HG02970 (cell line): Measurements from ENCODE around the gene OPCML.

Source experiments
- ATAC-seq: cut with Tn5 transposase; IDR thresholded peaks from one replicate; pipeline ENCODE4 v1.9.1; 2021; ENCODE audit warnings: mild to moderate bottlenecking, moderate library complexity, moderate number of reproducible peaks; ENCODE audit not compliant: unreplicated experiment, low FRiP score

OPCML gene

GRCh38 chr11:132610216-132610615, 922.1 kb downstream of the OPCML start:
- no peak for ATAC-seq

DNA sequence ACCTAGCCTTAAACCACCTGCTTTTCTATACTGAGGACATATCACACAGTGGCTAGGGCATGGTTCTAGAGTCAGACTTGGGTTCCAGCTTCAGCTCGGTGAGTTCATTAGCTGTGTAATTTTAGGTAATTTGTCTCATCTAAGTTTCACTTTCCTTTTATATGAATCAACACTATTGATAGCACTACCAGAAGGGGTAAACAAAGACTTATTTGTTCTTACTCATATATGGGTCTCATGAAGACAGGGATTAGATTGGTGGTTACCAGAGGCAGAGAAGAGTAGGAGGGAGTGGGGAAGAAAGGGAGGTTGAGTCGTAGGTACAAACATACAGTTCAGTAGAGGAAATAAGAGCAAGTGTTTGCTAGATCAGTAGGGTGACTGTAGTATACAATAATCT, 924.7 kb downstream of the OPCML start:
- ATAC-seq = no peak

- no peak for ATAC-seq
These were observed 926.3 kb downstream of the OPCML start for GRCh38 chr11:132605825-132606570.

GRCh38 chr11:132604431-132604830, 927.9 kb downstream of the OPCML start:
- ATAC-seq = no peak

GRCh38 chr11:132601875-132602274, 930.4 kb downstream of the OPCML start:
- no peak for ATAC-seq

DNA sequence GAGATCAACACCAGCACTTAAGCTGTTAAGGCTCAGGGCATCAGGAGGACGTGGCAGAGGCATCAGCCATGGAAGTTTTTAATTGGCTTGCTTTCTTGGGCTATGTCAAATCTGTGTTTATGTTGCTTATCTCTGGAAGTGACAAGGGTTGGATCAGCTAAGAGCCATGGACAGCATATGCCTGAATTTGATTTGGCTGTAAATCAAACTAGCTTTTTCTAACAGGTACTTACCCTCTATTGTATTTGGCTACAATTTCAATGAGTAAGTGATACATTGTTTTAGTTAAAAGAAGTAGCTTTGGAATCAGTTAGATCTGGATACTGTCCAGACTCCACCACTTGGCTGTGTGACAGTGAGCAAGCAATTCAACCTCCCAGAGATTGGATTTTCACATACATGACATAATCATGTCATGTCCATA, 936.6 kb downstream of the OPCML start:
- no peak for ATAC-seq

GRCh38 chr11:132595246-132595645, 937.1 kb downstream of the OPCML start:
- ATAC-seq = no peak

DNA sequence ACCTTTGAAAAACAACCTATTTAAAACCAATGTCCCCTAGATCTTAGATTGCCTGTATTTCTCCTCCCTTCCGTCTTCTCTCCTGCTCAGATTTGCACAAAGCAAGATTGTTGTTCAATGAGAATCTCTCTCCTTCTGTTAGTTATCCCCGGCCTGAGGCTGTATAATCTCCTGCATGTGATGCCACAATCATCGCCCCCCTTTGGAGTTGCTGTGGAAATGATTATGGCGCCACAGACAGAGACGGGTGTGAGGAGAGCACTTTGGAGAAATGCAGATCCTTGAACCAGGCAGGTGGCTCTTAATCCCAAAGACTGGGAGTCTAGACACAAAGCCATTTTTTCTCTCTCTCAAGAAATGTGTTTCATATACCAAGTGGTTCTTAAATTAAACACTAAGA, 941.3 kb downstream of the OPCML start:
- ATAC-seq = no peak

GRCh38 chr11:132590554-132590953, 941.7 kb downstream of the OPCML start:
- ATAC-seq = no peak

DNA sequence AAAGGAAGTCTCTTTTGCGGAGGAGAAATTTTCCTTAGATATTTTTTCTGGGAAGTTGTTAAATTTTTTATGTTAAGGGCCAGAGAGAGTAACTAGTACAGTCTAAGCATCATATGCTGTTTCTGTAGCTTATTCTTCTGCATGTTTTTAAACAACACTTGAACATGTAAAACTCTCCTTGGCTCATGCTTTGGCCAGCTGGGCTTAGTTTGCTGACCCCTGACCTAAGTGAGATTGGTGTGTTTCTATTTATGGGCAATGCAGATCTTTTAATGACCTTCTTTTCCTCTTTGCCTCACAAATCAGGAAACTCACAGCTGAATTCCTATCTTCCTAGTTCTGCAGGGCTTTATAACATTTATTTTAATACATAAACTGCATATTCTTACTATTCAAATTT, 942.5 kb downstream of the OPCML start:
- ATAC-seq = no peak

- no peak for ATAC-seq
These were observed 943.9 kb downstream of the OPCML start for GRCh38 chr11:132588366-132588765.

DNA sequence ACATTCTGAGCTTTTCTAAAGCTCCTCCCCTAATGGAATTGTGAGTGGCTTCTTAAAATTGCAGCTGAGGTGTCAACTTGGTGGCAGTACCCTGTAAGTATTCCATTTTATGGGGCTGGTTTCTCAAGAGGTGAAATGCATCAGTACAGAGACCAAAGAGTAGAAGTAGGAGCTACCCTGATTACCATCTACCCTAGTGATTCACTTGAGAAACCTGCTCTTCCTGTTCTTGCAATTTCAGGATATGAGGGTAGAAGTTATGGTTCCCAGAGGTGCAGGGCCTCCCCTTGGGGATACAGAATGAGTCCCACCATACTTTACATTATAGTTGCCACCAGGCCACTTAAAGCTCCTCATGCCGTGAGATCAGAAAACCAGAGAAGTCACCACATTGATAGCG, 944.6 kb downstream of the OPCML start:
- ATAC-seq = no peak

- no peak for ATAC-seq
These were observed 945.5 kb downstream of the OPCML start for GRCh38 chr11:132586801-132587200.

- ATAC-seq = no peak
These were observed 952.5 kb downstream of the OPCML start for GRCh38 chr11:132579634-132580327.

DNA sequence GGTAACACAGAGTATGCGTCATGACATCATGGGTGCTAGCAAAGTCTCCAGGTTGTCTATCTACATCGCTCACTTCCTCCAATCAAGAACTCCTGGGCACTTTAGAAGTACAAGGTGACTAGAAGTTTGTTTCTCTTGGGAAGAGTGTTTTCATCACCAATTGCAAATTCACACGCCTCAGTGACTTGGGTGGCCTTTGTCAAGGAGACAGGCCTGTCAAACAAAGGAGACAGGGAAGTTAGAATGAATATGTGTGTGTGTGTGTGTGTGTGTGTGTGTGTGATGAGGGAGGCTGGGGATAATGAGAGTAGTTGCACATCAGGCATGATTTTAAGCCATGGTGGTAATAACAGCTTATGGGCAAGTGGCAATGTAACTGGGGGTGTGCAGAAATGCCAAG, 953.2 kb downstream of the OPCML start:
- no peak for ATAC-seq

- no peak for ATAC-seq
These were observed 953.7 kb downstream of the OPCML start for GRCh38 chr11:132578580-132578979.

DNA sequence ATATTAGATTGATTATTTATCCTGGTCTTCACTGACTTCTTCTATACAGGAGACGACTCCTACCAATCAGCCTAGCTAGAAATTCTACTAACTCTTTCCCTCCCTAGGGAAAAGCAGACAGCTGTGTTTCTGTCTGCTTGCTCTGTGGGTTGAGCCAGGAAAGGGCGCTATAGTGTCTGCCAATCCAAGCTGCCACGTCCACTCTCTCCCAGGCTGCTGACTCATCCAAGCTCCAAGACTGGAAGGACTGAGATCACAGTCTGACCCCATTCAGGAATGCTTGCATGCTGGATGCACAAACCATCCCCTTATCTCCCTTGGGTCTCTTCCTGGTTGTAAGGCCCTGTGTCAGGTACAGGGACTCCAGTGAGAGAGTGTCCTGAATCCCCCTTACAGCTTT, 955.6 kb downstream of the OPCML start:
- no peak for ATAC-seq

DNA sequence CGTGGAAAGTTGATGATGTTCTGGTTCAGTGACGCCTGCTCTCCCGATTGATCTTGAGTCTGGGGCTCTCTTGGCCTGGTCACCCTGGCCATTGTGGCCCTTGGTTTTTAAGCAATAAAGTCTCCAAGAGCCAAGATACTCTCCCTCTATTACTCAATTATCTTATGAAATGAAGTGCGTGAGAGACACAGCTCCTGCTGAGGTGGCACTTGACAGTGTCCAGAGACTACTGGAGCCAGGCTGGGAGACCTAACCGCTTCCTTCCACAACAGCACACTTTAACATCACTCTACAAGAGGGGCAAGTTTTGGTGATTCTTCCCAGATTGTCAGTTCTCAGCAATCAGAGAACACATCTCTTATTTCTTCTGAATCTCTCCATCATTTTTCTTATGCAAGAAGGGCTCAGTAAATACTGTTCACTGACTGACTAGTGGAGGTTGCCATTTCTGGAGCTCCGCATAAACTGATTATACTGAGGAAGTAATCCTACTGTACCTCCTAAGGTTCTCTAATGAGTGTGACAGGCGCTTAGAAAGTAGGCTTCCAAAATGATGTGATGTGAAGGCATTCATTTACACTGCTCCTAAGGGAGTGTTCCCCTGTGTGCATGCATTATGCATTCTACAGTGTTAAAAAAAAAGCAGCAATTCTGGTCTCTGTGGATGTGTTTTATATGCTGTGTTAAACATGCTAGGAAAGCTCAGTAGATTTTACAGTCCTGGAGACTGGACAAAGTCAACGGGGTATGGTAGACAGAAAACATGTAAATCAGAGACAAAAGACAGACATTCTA, 968.0 kb downstream of the OPCML start:
- no peak for ATAC-seq

GRCh38 chr11:132563050-132563449, 969.3 kb downstream of the OPCML start:
- ATAC-seq = no peak

- ATAC-seq = no peak
These were observed 970.4 kb downstream of the OPCML start for GRCh38 chr11:132561937-132562336.

DNA sequence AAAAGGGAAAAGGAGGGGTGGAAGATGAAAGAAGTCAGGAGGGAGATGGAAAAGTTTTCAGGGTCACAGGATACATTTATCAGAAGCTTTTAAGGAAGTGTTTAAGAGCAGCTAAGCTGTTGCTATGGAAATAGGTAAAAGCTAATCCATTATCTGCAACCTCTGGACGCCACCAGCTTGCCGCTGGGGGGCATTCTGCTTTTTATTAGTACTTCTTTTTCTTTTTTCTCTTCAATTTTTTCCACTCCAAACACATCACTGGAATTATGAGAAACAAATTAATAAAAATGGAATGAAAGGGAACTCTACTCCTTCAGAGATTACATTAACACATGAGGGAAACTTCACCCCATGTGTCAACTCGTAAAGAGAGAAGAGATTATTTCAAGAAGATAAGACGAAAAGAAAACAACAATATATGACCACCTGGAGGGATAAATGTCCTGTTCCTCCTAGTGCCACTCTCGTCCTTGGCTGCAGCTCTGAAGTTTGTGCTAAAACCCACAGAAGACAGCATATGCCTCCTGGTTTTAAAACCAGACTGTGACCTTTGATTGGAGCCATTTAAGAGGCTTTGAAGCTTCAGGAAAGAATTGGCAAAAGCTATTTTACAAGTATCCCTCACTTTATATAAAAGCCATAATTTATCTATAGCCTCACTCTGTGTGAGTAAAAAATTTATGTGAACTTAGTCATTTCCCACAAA, 972.8 kb downstream of the OPCML start:
- ATAC-seq = no peak
